Measurements from ENCODE around the gene PLEKHA7. TPM values are rescaled to one million over a fixed set of nuclear protein-coding genes. Genes with fewer than 3 reads are reported as not detected.

PLEKHA7 gene
- total RNA-seq, 4 donors from 2014 or later: 23.6 to 47.5 (median 32.7) TPM

DNA sequence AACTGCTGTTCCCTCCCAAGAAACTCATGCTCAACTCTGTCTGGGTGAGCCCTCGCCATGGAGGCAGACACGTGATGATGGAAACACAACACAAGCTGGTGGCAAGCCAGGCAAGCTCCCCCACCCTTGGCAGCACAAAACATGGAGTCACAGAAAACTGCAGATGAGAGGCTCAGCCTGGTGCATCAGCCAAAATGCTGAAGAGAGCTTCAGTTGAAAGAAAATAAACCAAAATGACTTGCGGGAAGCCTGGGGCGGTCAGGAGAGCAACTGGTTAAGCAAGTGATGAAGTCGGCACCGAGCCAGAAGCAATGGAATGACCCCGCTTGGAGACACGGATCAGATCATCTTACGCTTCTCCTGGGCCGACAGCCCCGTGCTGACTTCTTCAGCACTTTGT, 207.4 kb downstream of the PLEKHA7 start:
- WGBS: 13% methylated on average over 11 of the region's 11 CpGs
- H3K27ac ChIP-seq: peak overlapping the region; percentile 28
- H3K4me1 ChIP-seq: peaks cover 68% of the 10 kb centered on the region
- H3K4me3 ChIP-seq: no peak overlapping the region
- TF ChIP-seq EP300 (IDR thresholded peaks at IDR 0.05): no peak
- no peak for TF ChIP-seq POLR2A (IDR thresholded peaks at IDR 0.05)
- no peak for TF ChIP-seq CTCF (IDR thresholded peaks at IDR 0.05)
- TF ChIP-seq POLR2AphosphoS5 (IDR thresholded peaks at IDR 0.05): no peak
- no peaks in the 10 kb centered on the region for H3K9me3 ChIP-seq
- no peak for DNase-seq (ENCODE audit: low spot score in 2 of 2)
- H3K36me3 ChIP-seq: no peaks in the 10 kb centered on the region
- H3K27me3 ChIP-seq: no peaks in the 10 kb centered on the region

- Histone ChIP-seq H3K36me3 (peaks cover 3% of the 10 kb centered on the region), H3K27me3 (no peaks in the 10 kb centered on the region), H3K4me1 (peaks cover 60% of the 10 kb centered on the region), H3K9me3 (no peaks in the 10 kb centered on the region), H3K4me3 (no peak overlapping the region), H3K27ac (no peak overlapping the region)
- TF ChIP-seq CTCF (IDR thresholded peaks at IDR 0.05) (no peak), POLR2A (IDR thresholded peaks at IDR 0.05) (no peak), POLR2AphosphoS5 (IDR thresholded peaks at IDR 0.05) (no peak), EP300 (IDR thresholded peaks at IDR 0.05) (no peak)
- 86% methylated on average over 8 of the region's 8 CpGs for WGBS
- no peak for DNase-seq (ENCODE audit: low spot score in 2 of 2)
Measured at GRCh38 chr11:16805938-16806337, 208.3 kb downstream of the PLEKHA7 start.

DNA sequence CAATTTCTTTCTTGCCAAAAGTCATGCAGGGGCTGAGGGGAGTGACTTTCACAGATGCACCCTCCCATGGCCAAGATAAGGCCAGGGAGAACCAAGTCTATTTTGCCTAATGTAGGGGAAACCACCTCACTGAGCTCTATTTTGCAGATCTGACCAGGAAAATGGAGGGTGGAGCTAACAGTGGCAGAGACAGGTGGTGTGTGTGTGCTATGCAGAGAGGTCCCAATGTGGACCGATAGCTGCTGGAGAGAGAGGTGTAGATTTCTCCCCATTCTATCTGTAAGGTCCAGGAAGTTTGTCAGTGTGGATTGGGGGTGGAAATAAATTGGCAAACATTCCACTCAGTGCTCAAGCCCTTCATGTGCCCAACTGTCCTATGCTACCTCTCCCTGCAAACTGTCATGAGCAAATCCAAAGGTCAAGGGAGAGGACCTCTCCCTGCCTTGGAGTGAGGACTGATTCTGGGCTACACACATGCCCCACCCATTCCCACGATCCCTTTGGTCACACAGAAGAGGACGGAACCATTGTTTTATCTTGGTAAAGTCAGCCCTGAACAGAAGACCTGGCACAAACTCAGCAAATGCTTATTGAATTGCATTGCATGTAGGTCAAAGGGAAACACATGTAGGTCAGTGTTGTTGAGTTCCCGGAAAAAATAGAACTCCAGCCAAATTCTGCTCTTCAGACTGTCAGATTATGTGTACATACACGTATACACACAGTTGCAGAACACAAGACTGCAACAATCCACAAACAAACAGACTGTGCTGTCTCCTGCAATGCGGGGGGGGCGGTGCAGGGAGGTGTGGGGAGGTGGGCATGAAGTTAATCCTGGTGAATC, 209.9 kb downstream of the PLEKHA7 start:
- Histone ChIP-seq H3K27ac (no peak overlapping the region), H3K4me1 (peaks cover 44% of the 10 kb centered on the region), H3K4me3 (no peak overlapping the region), H3K27me3 (no peaks in the 10 kb centered on the region), H3K36me3 (peaks cover 3% of the 10 kb centered on the region), H3K9me3 (no peaks in the 10 kb centered on the region)
- 46% methylated on average over 7 of the region's 7 CpGs for WGBS
- TF ChIP-seq POLR2A (IDR thresholded peaks at IDR 0.05) (no peak), CTCF (IDR thresholded peaks at IDR 0.05) (no peak), POLR2AphosphoS5 (IDR thresholded peaks at IDR 0.05) (no peak), EP300 (IDR thresholded peaks at IDR 0.05) (no peak)
- DNase-seq (ENCODE audit: low spot score in 2 of 2): no peak

DNA sequence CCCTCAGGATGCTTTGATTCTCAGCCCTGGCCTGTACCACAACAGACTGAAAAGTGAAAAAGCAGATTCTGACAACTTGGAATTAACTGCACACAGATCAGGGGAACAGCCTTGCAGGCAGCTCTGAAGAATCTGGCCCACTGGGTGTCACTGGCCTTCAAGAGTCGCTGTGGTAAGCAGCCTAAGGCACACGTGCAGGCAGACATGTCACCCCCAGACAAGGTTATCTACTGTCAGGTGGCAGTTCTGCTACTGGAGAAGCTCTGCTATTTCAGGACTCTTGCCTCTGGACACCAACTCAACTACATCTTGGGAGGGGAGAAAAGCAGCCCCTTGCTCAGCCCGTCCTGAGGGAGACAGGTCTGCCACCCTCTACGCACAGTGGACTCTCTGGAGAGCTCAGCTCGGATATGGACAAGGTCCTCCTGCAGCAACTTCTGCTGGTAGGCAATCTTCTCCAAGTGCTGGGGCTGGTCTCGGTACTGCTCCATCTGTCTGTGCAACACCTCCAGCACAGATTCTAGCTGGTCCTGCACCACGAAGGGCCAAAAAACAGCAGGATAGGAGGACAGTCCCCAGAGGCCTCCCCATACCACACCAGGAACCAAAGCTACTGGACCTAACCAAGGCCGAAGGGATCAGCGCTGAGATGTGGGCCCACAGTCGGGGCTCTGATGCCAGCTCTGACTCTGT, 212.8 kb downstream of the PLEKHA7 start:
- no peak for DNase-seq (ENCODE audit: low spot score in 2 of 2)
- peaks cover 3% of the 10 kb centered on the region for H3K36me3 ChIP-seq
- no peaks in the 10 kb centered on the region for H3K27me3 ChIP-seq
- TF ChIP-seq POLR2AphosphoS5 (IDR thresholded peaks at IDR 0.05) (no peak), EP300 (IDR thresholded peaks at IDR 0.05) (no peak), POLR2A (IDR thresholded peaks at IDR 0.05) (no peak), CTCF (IDR thresholded peaks at IDR 0.05) (no peak)
- no peaks in the 10 kb centered on the region for H3K9me3 ChIP-seq
- WGBS: 93% methylated on average over 6 of the region's 10 CpGs
- H3K27ac ChIP-seq: no peak overlapping the region
- H3K4me3 ChIP-seq: no peak overlapping the region
- H3K4me1 ChIP-seq: peaks cover 24% of the 10 kb centered on the region

DNA sequence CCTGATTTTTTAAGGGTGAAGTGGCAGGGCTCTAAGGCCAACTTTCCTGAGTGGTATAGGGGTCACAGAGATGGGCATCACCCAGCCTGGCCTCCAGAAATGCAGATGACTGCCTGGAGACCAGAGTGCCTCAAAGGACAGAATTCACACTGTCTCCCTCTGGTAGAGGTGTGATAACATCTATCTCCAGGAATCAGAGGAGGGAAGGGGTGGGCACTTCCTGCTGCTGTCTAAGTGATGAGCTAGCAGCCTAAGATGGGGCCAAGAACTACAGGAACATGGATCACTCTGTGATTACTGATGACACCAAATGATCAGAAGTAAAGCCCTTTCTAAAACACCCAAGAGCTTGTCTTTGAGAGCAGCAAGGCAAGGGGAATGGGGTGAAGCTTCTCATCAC, 213.8 kb downstream of the PLEKHA7 start:
- Histone ChIP-seq H3K27ac (no peak overlapping the region), H3K27me3 (no peaks in the 10 kb centered on the region), H3K9me3 (no peaks in the 10 kb centered on the region), H3K4me3 (no peak overlapping the region), H3K4me1 (peaks cover 16% of the 10 kb centered on the region), H3K36me3 (peaks cover 3% of the 10 kb centered on the region)
- DNase-seq (ENCODE audit: low spot score in 2 of 2): no peak
- TF ChIP-seq POLR2AphosphoS5 (IDR thresholded peaks at IDR 0.05) (no peak), EP300 (IDR thresholded peaks at IDR 0.05) (no peak), CTCF (IDR thresholded peaks at IDR 0.05) (no peak), POLR2A (IDR thresholded peaks at IDR 0.05) (no peak)

Measured in suprapubic skin (tissue), 4 donors.